Endothelial cell (in vitro differentiated cells): ENCODE measurements around the gene TMEM87A. TPM values are rescaled to one million over a fixed set of nuclear protein-coding genes. Genes with fewer than 3 reads are reported as not detected.

Experiments used
- DNase-seq: peaks from one replicate; pipeline ENCODE4 v3.0.0; 2021; ENCODE audit warnings: low spot score
- H3K27ac Mint-ChIP-seq: one replicate; pipeline ENCODE4 v1.8.0; 2021; ENCODE audit warnings: mixed read lengths, inconsistent platforms; ENCODE audit not compliant: unreplicated experiment
- H3K27me3 Mint-ChIP-seq: one replicate; pipeline ENCODE4 v1.8.0; 2021; ENCODE audit warnings: mild to moderate bottlenecking, moderate library complexity, mixed read lengths, inconsistent platforms; ENCODE audit not compliant: unreplicated experiment
- H3K36me3 Mint-ChIP-seq: one replicate; pipeline ENCODE4 v1.8.0; 2021; ENCODE audit warnings: mild to moderate bottlenecking, low read depth, mixed read lengths, inconsistent platforms; ENCODE audit not compliant: unreplicated experiment
- H3K4me1 Mint-ChIP-seq: one replicate; pipeline ENCODE4 v1.8.0; 2021; ENCODE audit warnings: mild to moderate bottlenecking, mixed read lengths, inconsistent platforms; ENCODE audit not compliant: unreplicated experiment
- H3K4me3 Mint-ChIP-seq: one replicate; pipeline ENCODE4 v1.8.0; 2021; ENCODE audit warnings: mild to moderate bottlenecking, mixed read lengths, inconsistent platforms; ENCODE audit not compliant: unreplicated experiment
- H3K9me3 Mint-ChIP-seq: one replicate; pipeline ENCODE4 v1.8.0; 2021; ENCODE audit warnings: mixed read lengths, inconsistent platforms; ENCODE audit not compliant: unreplicated experiment
- CTCF ChIP-seq: fragments of 200-600 bp; sonication (generic); IDR thresholded peaks from one replicate; pipeline ENCODE4 v1.5.0; 2021; ENCODE audit warnings: antibody characterized with exemption; ENCODE audit not compliant: unreplicated experiment
- total RNA-seq: library from RNA; stranded (reverse); fragmentation: NEBNext Ultra II Directional; extraction: Animal tissue kit (Norgen Biotek cat#: 25700); gene quantifications from one replicate; pipeline ENCODE4 v1.2.1, GENCODE V29; 2021; ENCODE audit not compliant: unreplicated experiment

The TMEM87A gene
- total RNA-seq, 1 donor from 2014 or later: 29.1 TPM

DNA sequence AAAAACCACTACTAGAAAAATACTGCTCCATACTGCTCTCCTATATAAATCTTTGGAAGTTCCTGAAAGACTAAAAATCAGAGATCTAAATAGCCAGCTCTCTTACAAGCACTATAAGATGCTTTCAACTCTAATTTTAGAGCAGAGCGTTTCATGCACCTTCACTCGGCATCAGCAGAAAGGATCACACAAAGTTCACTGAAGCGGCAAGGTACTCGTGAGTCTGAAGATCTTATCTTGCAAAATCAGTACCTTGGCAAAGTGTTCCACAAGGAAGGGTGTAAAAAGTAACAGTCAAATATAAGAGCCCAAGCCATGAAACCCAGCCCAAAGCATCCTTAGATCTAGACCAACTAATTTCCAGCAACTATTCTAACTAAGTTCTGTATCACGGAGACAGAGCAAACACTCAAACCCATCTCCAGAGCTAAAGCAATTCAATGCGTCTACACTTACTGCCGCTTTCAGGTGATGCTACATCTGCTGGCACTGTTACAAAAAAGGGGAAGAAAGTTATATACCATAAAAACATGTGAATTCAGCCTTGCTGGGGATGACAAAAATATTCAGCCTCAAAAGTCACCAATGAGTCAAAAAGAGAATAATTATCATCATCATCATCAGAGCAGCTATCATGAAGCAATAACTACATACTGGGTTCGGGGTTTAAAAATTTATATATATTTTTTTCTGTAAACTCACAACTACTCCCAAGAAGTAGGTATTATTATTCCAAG, 81.5 kb downstream of the TMEM87A start:
- no peaks in the 10 kb centered on the region for H3K9me3 Mint-ChIP-seq
- peaks cover 27% of the 10 kb centered on the region for H3K36me3 Mint-ChIP-seq
- no peak for TF ChIP-seq CTCF
- H3K27me3 Mint-ChIP-seq: no peaks in the 10 kb centered on the region
- H3K4me1 Mint-ChIP-seq: no peaks in the 10 kb centered on the region
- no peak overlapping the region for H3K4me3 Mint-ChIP-seq
- DNase-seq: no peak
- H3K27ac Mint-ChIP-seq: no peak overlapping the region

DNA sequence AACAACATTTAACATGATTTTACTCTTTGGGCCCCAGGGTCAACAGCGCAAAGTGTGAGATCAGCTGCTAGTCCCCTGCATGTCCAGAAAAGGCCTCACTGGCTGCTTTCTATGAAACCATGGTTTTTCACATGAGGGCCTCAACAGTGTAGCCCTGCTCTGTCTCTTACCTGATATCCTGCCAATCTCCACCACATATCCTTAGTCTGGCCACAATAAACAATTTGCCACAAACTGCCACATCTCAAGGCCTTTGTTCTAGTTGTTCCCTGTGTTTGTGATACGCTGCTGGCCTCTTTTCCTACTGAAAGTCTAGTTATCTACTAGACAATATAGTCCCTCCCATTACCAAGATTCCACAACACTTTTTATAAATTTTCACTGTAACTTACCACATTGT, 82.9 kb downstream of the TMEM87A start:
- Mint-ChIP-seq H3K9me3 (no peaks in the 10 kb centered on the region), H3K27ac (no peak overlapping the region), H3K4me1 (no peaks in the 10 kb centered on the region), H3K4me3 (no peak overlapping the region), H3K36me3 (peaks cover 29% of the 10 kb centered on the region), H3K27me3 (no peaks in the 10 kb centered on the region)
- TF ChIP-seq CTCF: no peak
- no peak for DNase-seq

GRCh38 chr15:42185801-42186200, 87.4 kb downstream of the TMEM87A start:
- H3K36me3 Mint-ChIP-seq: peaks cover 40% of the 10 kb centered on the region
- H3K4me3 Mint-ChIP-seq: peak overlapping the region; percentile 12
- H3K4me1 Mint-ChIP-seq: no peaks in the 10 kb centered on the region
- H3K27me3 Mint-ChIP-seq: no peaks in the 10 kb centered on the region
- H3K27ac Mint-ChIP-seq: no peak overlapping the region
- no peak for TF ChIP-seq CTCF
- no peaks in the 10 kb centered on the region for H3K9me3 Mint-ChIP-seq
- DNase-seq: no peak

- Mint-ChIP-seq H3K36me3 (peaks cover 34% of the 10 kb centered on the region), H3K4me1 (no peaks in the 10 kb centered on the region), H3K27me3 (no peaks in the 10 kb centered on the region), H3K9me3 (no peaks in the 10 kb centered on the region), H3K4me3 (no peak overlapping the region), H3K27ac (no peak overlapping the region)
- TF ChIP-seq CTCF: no peak
- no peak for DNase-seq
Observed at GRCh38 chr15:42184736-42185135, 88.5 kb downstream of the TMEM87A start.

GRCh38 chr15:42184296-42184695, 88.9 kb downstream of the TMEM87A start:
- no peak overlapping the region for H3K27ac Mint-ChIP-seq
- no peak for DNase-seq
- peaks cover 34% of the 10 kb centered on the region for H3K36me3 Mint-ChIP-seq
- H3K4me1 Mint-ChIP-seq: no peaks in the 10 kb centered on the region
- H3K4me3 Mint-ChIP-seq: no peak overlapping the region
- no peak for TF ChIP-seq CTCF
- H3K9me3 Mint-ChIP-seq: no peaks in the 10 kb centered on the region
- no peaks in the 10 kb centered on the region for H3K27me3 Mint-ChIP-seq
